ENCODE data around the gene GSTM1.
"Not testable (repeated sequence)": the region's sequence is repeated elsewhere in the genome, so short reads cannot be mapped to it uniquely, and the experiment has no call there.

GRCh38 chr1:109673861-109674260, 13.8 kb upstream of the GSTM1 start:
- not testable (repeated sequence) for TF ChIP-seq POLR2AphosphoS5, CTCF (IDR thresholded peaks at IDR 0.05)
